Pancreas (tissue), 10 donors: ENCODE results near the gene RMDN3. TPM values are rescaled to one million over a fixed set of nuclear protein-coding genes. Genes with fewer than 3 reads are reported as not detected.

Experiments used
- ATAC-seq, 4 donors: fragments of 200-7000 bp; cut with Tn5 transposase; one replicate each; pipeline versions ENCODE4 v1.8.0 to v1.9.1; 2020; ENCODE audit warnings: mild to moderate bottlenecking in 4 of 4, moderate library complexity in 4 of 4
- DNase-seq, 6 donors: peaks; one replicate each; pipeline ENCODE4 v3.0.0-alpha.2; 2020
- FAIRE-seq: peaks from 2 replicates; lab custom pipeline; 2012; peaks lifted over from hg19 to GRCh38; lab: Jason Lieb, UNC
- H3K27ac ChIP-seq, 4 donors: fragments of 200-600 bp; sonication (generic); 1 replicate in 3 of 4; 2 replicates in 1 of 4; pipeline versions ENCODE4 v1.5.0 to v1.8.0; 2020
- H3K27me3 ChIP-seq, 4 donors: fragments of 200-600 bp; one replicate each; pipeline ENCODE4 v1.8.0; 2021
- H3K36me3 ChIP-seq, 3 donors: fragments of 200-600 bp; sonication (generic) in 1 of 3; one replicate each; pipeline versions ENCODE4 v1.5.0 to v1.8.0; 2020 to 2021
- H3K4me1 ChIP-seq, 3 donors: fragments of 200-600 bp; one replicate each; pipeline ENCODE4 v1.8.0; 2021
- H3K4me3 ChIP-seq, 4 donors: fragments of 200-600 bp; sonication (generic) in 2 of 4; one replicate each; pipeline versions ENCODE4 v1.5.0 to v1.8.0; 2020 to 2021
- H3K9me3 ChIP-seq, 4 donors: fragments of 200-600 bp; one replicate each; pipeline ENCODE4 v1.8.0; 2021
- CTCF ChIP-seq, 4 donors: fragments of 200-600 bp; sonication (generic) in 3 of 4; IDR thresholded peaks; one replicate each; pipeline versions ENCODE4 v1.5.0 to v1.8.0; 2021; ENCODE audit warnings: antibody characterized with exemption in 4 of 4
- WGBS, 2 donors: extraction: QIAGEN DNeasy Blood & Tissue Kit; methylation state at CpG; one replicate each; pipeline ENCODE4 v1.1.7; 2013; 5-methylcytosine and 5-hydroxymethylcytosine counted together
- intact Hi-C, 3 donors: fragments of 100-400 bp; cut with DNase I; formaldehyde crosslinking; loops; one replicate each; pipeline versions ENCODE4 v1.11.1 to v1.14.2; 2022
- polyA plus RNA-seq, 2 donors: library from polyadenylated mRNA; stranded (reverse); fragments of 200-250 nt; gene quantifications; one replicate each; pipeline ENCODE4 v1.2.3, GENCODE V29; 2013
- total RNA-seq, 6 donors: library from RNA; stranded (reverse); fragmentation: NEBNext Ultra II Directional in 4 of 6; extraction: Animal tissue kit (Norgen Biotek cat#: 25700) in 4 of 6; gene quantifications; one replicate each; pipeline versions ENCODE4 v1.2.1 to v1.2.4, GENCODE V29; 2021 to 2023
- donor health status: healthy with polysubstance abuse.
- donor health status: DM: no; HTN: no; CAD: no; lungs with moderate emphysema.
- donor health status: DM: no; HTN: no; CAD: no.
- donor health status: control.
- donor health status: control.
- donor health status: Bipolar disorder and iron deficiency.
- donor health status: DM: yes; HTN: yes; CAD: no.
- donor health status: DM: no; HTN: no; CAD: no.
- donor health status: DM: no; HTN: no; CAD: no.
- donor health status: DM: yes; HTN: yes; CAD: no.

Gene RMDN3
- total and polyA plus RNA-seq, 8 donors = 11.9 to 21.3 (median 17.2) TPM

GRCh38 chr15:40706121-40706520, 48.9 kb downstream of the RMDN3 start:
- H3K27ac ChIP-seq = peak overlapping the region in 1 of 4 donors; percentile 11
- no peak for DNase-seq

DNA sequence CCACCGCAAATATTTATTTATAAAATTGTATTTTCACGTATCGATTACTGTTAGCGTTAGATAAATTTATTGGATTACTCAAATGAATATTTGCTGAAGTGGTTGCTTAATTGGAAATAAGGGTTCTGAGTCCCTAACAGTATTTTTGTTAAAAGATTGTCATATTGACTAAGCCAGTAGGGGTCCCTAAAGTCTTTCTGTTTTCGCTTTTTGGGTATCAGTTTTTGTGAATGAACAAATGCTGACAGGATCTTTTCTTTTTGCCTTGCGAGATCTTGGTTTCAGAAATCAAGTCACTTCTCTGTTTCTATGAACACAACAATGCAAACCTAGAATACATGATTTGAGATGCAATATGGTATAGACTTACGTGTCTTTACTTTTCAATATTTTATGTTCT, 53.0 kb downstream of the RMDN3 start:
- DNase-seq (no peak), FAIRE-seq (no peak), ATAC-seq (no peak)
- H3K9me3 ChIP-seq = no peaks in the 10 kb centered on the region
- no peak for TF ChIP-seq CTCF (IDR thresholded peaks at IDR 0.05)
- intact Hi-C loops = no loop called here
- no peaks in the 10 kb centered on the region for H3K36me3 ChIP-seq
- WGBS, 2 donors = 84 to 89% methylated on average over 7 of the region's 7 CpGs
- peaks cover 0 to 3% (median 0%) of the 10 kb centered on the region in 3 donors for H3K4me1 ChIP-seq
- no peak overlapping the region for H3K27ac ChIP-seq
- no peak overlapping the region for H3K4me3 ChIP-seq
- no peaks in the 10 kb centered on the region for H3K27me3 ChIP-seq

More at GRCh38 chr15:40706121-40706520, 48.9 kb downstream of the RMDN3 start:
- H3K27me3 ChIP-seq = no peaks in the 10 kb centered on the region
- ATAC-seq (peak in 2 of 4 donors; percentile 17 to 55), FAIRE-seq (no peak)
- no peak overlapping the region for H3K4me3 ChIP-seq
- no peak for TF ChIP-seq CTCF (IDR thresholded peaks at IDR 0.05)
- peaks cover 0 to 3% (median 0%) of the 10 kb centered on the region in 3 donors for H3K4me1 ChIP-seq
- intact Hi-C loops = no loop called here
- H3K9me3 ChIP-seq = no peaks in the 10 kb centered on the region
- no peaks in the 10 kb centered on the region for H3K36me3 ChIP-seq
- WGBS, 2 donors = 51 to 53% methylated on average over 2 of the region's 2 CpGs

DNA sequence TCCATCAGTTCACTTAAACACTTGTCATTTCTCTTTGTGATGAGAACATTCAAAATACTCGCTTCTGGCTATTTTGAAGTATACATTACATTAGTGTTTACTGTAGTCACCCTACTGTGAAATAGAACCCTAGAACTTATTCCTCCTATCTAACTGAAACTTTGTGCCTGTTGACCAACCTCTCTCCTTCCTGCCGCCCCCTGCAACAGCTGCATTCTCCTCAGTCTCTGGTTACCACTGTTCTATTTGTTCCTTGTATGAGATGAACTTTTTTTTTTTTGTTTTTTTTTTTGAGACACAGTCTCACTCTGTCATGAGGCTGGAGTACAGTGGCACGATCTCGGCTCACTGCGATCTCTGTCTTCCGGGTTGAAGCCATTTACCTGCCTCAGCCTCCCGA, 57.1 kb downstream of the RMDN3 start:
- Histone ChIP-seq H3K36me3 (no peaks in the 10 kb centered on the region), H3K4me1 (peaks cover 0 to 10% (median 8%) of the 10 kb centered on the region in 3 donors), H3K27ac (no peak overlapping the region), H3K9me3 (no peaks in the 10 kb centered on the region), H3K4me3 (no peak overlapping the region), H3K27me3 (no peaks in the 10 kb centered on the region)
- ATAC-seq (no peak), FAIRE-seq (no peak), DNase-seq (no peak)
- 92 to 94% methylated on average over 7 of the region's 7 CpGs for WGBS, 2 donors
- intact Hi-C loops = no loop called here
- no peak for TF ChIP-seq CTCF (IDR thresholded peaks at IDR 0.05)

DNA sequence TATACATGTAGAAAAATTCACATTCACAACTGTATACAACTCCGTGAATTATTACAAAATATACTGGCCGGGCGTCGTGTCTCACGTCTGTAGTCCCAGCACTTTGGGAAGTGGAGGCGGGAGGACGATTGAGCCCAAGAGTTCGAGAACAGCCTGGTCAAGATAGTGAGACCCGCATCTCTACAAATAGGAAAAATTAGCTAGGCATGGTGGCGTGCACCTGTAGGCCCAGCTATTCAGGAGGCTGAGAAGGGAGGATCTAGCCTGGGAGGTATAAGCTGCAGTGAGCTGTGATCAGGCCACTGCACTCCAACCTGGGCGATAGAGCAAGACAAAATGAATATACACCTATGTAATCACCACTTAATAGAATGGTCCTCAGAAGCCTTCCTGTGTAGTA, 58.8 kb downstream of the RMDN3 start:
- Histone ChIP-seq H3K27me3 (no peaks in the 10 kb centered on the region), H3K27ac (no peak overlapping the region), H3K4me3 (no peak overlapping the region), H3K9me3 (no peaks in the 10 kb centered on the region), H3K4me1 (peaks cover 0 to 10% (median 8%) of the 10 kb centered on the region in 3 donors), H3K36me3 (no peaks in the 10 kb centered on the region)
- intact Hi-C loops = no loop called here
- WGBS, 2 donors = 81 to 90% methylated on average over 11 of the region's 11 CpGs
- FAIRE-seq (no peak), DNase-seq (no peak), ATAC-seq (no peak)
- TF ChIP-seq CTCF (IDR thresholded peaks at IDR 0.05) = no peak

DNA sequence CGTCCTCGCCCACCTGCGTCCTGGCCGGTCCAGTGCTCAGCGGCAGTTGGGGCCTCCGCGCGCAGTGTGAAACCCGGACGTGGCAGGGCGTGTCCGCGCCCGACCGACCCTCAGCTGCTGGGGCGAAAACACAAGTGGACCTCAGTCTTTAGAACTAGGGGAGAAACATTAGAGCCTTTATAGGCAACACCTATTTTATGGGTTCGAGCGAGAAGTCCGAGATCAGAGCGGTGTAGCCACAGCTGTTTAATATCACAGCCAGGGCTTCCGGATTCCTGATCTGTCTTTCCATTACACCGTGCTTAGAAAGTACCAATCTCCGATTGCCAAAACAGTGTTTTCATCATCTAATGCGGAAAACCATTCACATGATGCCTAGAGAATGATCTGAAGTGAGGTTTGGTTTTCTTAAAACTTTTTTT, 59.6 kb downstream of the RMDN3 start:
- Histone ChIP-seq H3K4me1 (peaks cover 0 to 10% (median 8%) of the 10 kb centered on the region in 3 donors), H3K27ac (peak overlapping the region in 1 of 4 donors; percentile 95), H3K27me3 (no peaks in the 10 kb centered on the region), H3K9me3 (no peaks in the 10 kb centered on the region), H3K36me3 (no peaks in the 10 kb centered on the region), H3K4me3 (peak overlapping the region; percentile 54 to 70 (median 62))
- no peak for FAIRE-seq
- no peak for DNase-seq
- intact Hi-C loops = no loop called here
- no peak for TF ChIP-seq CTCF (IDR thresholded peaks at IDR 0.05)
- 0% methylated on average over 24 of the region's 24 CpGs for WGBS, 2 donors
- ATAC-seq = peak; percentile 5 to 32 (median 6)
